22Rv1 (cell line): ENCODE results near the gene STXBP1.

Experiments
- CTCF ChIP-seq: fragments of 450-650 bp; IDR thresholded peaks from 2 replicates; pipeline ENCODE4 v1.5.1; 2017; ENCODE audit warnings: mild to moderate bottlenecking
- ZFX ChIP-seq: fragments of 450-650 bp; IDR thresholded peaks from 2 replicates; pipeline ENCODE4 v1.6.1; 2017; ENCODE audit warnings: antibody characterized with exemption, borderline replicate concordance

GRCh38 chr9:127595611-127596010 is 16.5 kb upstream of the STXBP1 start:
- TF ChIP-seq CTCF (no peak), ZFX (no peak)
